Measurements from ENCODE around the gene EFEMP2. TPM values are rescaled to one million over a fixed set of nuclear protein-coding genes. Genes with fewer than 3 reads are reported as not detected.
"Not testable (repeated sequence)": the region's sequence is repeated elsewhere in the genome, so short reads cannot be mapped to it uniquely, and the experiment has no call there.

The EFEMP2 gene
- total RNA-seq, 1 experiment from 2014 or later = 21.5 TPM

DNA sequence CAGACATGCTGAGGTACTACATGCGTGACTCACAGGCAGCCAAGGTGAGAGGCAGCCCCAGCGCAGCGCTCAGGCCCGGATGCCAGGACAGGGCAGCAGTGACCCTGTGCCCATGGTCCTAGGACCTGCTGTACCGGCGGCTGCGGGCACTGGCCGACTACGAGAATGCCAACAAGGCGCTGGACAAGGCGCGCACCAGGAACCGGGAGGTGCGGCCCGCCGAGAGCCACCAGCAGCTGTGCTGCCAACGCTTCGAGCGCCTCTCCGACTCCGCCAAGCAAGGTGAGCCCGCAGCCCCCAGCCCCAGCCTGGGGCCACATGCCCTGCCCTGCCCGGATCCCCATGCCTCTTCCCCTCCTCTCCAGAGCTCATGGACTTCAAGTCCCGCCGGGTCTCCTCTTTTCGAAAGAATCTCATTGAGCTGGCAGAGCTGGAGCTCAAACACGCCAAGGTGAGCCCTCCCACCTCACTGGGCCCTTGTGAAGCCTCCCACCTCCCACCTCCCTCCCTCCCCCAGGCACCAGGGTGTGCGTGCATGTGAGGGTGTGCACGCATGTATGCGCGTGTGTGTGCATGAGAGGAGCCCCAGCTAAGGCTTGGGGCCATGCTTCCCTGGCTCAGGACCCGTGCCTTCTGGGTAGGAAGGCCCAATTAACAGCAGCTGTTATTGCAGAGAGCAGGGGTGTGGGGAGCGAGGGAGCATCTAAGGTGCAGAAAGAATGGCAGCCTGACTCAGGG lies 19.9 kb downstream of the EFEMP2 start:
- no peak for DNase-seq
- Histone ChIP-seq H3K27ac (no peak overlapping the region), H3K27me3 (no peaks in the 10 kb centered on the region), H3K9me3 (replicated peaks) (no peaks in the 10 kb centered on the region), H3K4me3 (no peak overlapping the region), H3K36me3 (peaks cover 50% of the 10 kb centered on the region), H3K4me1 (no peaks in the 10 kb centered on the region)

DNA sequence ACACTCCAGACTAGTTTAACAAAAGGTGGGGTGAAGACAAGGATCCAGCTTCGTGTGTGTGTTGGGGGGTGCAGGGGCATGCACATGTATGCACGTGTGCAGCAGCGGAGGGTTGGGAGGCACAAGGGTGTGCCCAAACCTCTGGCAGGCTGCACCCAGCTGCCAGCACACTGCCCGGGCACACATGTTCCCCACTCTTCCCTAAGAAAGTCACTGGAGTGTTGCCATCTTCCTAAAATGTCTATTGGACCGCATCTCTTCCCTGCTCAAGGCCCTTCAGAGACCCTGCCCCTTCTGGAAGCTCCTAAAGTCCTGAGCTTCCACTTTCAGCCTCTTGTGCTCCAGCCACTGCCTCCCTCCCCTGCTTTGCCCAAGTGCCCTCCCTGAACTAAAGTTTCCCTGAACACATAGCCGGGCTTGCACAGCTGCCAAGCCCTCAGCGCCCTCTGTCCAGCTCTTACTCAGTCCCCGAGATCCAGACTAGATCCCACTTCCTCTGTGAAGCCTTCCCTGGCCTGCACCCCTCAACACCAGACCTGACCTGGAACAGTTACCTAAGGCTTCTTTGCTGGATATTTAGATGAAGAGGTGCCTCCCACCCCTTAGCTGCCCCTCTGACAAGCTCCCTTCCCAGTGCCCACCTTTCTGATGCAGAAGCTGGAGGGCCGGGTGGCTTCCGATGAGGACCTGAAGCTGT lies 20.6 kb downstream of the EFEMP2 start:
- no peak for DNase-seq
- no peak overlapping the region for H3K27ac ChIP-seq
- H3K4me3 ChIP-seq = no peak overlapping the region
- no peaks in the 10 kb centered on the region for H3K9me3 ChIP-seq (replicated peaks)
- no peaks in the 10 kb centered on the region for H3K27me3 ChIP-seq
- H3K36me3 ChIP-seq = peaks cover 46% of the 10 kb centered on the region
- no peaks in the 10 kb centered on the region for H3K4me1 ChIP-seq

DNA sequence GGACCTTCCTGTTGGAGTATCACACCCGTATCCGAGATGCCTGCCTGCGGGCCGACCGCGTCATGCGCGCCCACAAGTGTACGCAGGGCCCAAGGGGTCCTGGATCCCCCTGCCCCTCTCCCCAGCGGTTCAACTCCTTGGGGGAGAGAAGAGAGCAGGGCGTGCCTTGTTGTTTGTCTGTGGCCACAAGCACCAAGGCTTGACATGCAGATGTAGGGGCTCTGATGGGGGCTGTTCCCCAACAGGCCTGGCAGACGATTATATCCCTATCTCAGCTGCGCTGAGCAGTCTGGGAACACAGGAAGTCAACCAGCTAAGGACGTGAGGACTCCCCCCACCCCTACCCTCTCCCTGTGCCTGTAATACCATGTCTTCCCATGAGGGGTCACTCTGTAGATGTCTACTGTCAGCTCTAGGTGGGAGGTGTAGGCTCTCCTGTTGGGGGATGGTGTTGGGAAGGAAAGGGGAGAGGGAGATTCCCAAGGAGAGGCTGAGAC lies 21.5 kb downstream of the EFEMP2 start:
- H3K4me1 ChIP-seq = no peaks in the 10 kb centered on the region
- no peak overlapping the region for H3K4me3 ChIP-seq
- H3K9me3 ChIP-seq (replicated peaks) = no peaks in the 10 kb centered on the region
- no peak overlapping the region for H3K27ac ChIP-seq
- no peaks in the 10 kb centered on the region for H3K27me3 ChIP-seq
- peaks cover 39% of the 10 kb centered on the region for H3K36me3 ChIP-seq
- peak; percentile 46 to 67 for DNase-seq

DNA sequence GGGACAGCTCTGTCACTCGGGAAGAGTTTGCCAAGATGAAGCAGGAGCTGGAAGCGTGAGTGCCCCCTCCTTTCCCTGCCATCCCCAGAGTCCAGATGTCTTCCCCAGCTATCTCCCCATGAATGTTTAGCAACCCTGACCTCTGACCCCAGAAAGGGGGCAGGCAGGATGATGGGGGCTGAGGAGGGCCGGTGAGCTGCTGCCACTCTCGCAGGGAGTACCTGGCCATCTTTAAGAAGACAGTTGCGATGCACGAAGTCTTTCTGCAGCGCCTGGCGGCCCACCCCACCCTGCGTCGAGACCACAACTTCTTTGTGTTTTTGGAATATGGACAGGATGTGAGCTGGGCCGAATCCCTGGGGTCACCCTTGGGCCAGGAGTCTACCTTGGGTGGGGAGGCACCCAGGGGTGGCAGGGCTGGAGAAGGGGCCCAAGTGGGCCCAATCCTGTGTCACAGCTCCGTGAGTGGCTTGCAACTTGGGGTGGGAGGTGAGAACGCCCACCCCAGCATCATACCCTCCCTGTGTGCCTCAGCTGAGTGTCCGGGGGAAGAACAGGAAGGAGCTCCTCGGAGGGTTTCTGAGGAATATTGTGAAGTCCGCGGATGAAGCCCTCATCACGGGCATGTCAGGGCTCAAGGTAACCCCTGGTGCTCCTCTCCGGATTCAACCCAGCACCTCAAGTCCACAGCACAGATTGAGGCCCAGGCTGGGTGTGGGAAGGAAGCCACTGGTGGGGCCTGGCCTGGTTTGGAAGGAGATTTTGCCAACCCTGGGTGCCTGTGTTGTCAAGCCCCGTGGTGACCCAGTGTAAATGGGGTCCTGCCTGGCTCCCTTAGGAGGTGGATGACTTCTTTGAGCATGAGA lies 22.1 kb downstream of the EFEMP2 start:
- Histone ChIP-seq H3K27ac (no peak overlapping the region), H3K27me3 (no peaks in the 10 kb centered on the region), H3K36me3 (peaks cover 32% of the 10 kb centered on the region), H3K9me3 (replicated peaks) (no peaks in the 10 kb centered on the region), H3K4me1 (no peaks in the 10 kb centered on the region), H3K4me3 (no peak overlapping the region)
- no peak for DNase-seq

DNA sequence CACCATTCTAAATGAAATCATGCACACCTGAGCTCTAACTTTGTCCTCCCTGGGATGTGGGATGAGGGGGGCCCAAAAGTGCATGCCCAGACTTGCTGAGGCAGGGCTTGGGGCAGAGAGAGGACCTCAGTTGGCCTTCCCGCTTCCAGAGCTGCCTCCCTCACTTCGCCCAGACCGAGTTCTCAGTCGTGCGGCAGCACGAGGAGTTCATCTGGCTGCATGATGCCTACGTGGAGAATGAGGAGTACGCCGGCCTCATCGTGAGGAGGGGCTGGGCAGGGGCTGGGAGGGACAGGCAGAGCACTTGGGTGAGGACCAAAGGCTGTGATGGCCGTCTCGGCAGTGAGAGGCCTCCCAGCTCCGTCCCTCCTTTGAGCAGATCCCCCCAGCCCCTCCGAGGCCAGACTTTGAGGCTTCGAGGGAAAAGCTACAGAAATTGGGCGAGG lies 22.8 kb downstream of the EFEMP2 start:
- no peak overlapping the region for H3K4me3 ChIP-seq
- no peaks in the 10 kb centered on the region for H3K27me3 ChIP-seq
- no peaks in the 10 kb centered on the region for H3K4me1 ChIP-seq
- peaks cover 27% of the 10 kb centered on the region for H3K36me3 ChIP-seq
- H3K9me3 ChIP-seq (replicated peaks) = no peaks in the 10 kb centered on the region
- no peak overlapping the region for H3K27ac ChIP-seq
- no peak for DNase-seq

DNA sequence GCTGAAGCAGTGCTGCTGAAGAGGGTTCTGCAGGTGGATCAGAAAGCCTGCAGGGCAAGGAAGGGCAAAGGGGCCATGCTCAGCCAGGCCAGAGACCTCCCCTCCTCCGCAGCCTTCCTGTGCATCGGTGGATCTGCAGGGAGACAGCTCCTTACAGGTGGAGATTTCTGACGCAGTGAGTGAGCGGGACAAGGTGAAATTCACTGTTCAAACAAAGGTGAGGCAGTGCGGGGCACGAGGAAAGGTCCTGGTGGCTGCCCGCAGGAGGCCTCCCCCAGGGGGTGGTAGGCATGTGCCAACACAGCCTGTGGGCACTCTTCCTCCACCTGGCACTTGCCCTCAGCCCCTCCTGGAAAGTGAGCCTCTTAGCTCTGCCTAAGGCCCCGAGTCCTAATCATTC lies 23.2 kb downstream of the EFEMP2 start:
- DNase-seq = no peak
- H3K4me1 ChIP-seq = no peaks in the 10 kb centered on the region
- no peak overlapping the region for H3K4me3 ChIP-seq
- peaks cover 22% of the 10 kb centered on the region for H3K36me3 ChIP-seq
- H3K27me3 ChIP-seq = no peaks in the 10 kb centered on the region
- no peak overlapping the region for H3K27ac ChIP-seq
- no peaks in the 10 kb centered on the region for H3K9me3 ChIP-seq (replicated peaks)

DNA sequence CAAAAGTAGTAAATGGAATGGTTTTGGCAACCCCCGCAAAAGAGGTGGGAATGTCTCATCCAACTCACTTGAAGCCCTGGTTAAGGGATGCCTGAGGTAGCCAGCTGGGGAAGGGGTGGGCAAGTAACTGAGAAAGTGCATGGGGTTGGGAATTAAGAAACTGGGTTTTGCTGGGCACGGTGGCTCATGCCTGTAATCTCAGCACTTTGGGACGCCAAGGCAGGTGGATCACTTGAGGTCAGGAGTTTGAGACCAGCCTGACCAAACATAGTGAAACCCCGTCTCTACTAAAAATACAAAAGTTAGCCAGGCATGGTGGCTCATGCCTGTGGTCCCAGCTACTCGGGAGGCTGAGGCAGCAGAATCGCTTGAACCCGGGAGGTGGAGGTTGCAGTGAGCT lies 23.9 kb downstream of the EFEMP2 start:
- H3K4me3 ChIP-seq; DNase-seq; H3K27ac ChIP-seq; H3K9me3 ChIP-seq (replicated peaks); H3K4me1 ChIP-seq; H3K27me3 ChIP-seq: not testable (repeated sequence)
- peaks cover 16% of the 10 kb centered on the region for H3K36me3 ChIP-seq

DNA sequence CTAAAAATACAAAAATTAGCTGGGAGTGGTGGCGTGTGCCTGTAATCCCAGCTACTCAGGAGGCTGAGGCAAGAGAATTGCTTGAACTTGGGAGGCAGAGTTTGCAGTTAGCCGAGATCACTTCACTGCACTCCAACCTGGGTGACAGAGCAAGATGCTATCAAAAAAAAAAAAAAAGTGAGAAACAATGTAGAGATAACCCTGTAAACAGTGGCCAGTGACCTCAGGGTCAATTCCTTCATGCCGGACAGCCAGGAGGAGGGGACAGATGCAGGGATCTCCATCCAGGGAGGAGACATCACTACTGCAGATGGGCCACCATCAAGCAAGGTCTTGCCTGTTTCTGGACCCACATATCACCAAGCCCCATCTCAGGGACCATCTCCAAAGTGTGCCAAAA lies 24.9 kb downstream of the EFEMP2 start:
- DNase-seq = no peak
- Histone ChIP-seq H3K4me3 (no peak overlapping the region), H3K36me3 (peaks cover 6% of the 10 kb centered on the region), H3K9me3 (replicated peaks) (no peaks in the 10 kb centered on the region), H3K27me3 (no peaks in the 10 kb centered on the region), H3K27ac (no peak overlapping the region), H3K4me1 (no peaks in the 10 kb centered on the region)

DNA sequence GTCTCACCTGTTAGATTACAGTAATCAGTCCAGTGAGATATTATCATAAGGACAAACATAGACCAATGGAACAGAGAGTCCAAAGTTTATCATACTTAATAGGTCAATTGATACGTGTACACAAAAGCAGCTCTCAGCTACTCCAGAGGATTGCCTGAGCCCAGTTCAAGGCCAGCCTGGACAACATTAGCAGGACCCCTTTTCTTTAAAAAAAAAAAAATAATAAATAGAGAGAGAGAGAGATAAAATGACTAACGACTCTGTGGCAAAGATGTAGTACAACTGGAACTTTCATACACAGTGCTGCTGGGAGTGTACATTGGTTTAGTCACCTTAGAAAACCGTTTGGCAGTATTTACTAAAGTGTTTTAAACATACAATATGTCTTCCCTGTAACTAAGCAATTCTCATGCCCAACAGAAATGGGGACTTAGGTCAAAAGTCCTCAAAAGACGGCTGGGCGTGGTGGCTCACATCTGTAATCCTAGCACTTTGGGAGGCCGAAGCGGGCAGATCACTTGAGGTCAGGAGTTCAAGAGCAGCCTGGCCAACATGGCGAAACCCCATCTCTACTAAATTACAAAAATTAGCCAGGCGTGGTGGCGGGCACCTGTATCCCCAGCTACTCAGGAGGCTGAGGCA lies 28.2 kb downstream of the EFEMP2 start:
- no peak overlapping the region for H3K4me3 ChIP-seq
- H3K36me3 ChIP-seq = no peaks in the 10 kb centered on the region
- no peaks in the 10 kb centered on the region for H3K27me3 ChIP-seq

DNA sequence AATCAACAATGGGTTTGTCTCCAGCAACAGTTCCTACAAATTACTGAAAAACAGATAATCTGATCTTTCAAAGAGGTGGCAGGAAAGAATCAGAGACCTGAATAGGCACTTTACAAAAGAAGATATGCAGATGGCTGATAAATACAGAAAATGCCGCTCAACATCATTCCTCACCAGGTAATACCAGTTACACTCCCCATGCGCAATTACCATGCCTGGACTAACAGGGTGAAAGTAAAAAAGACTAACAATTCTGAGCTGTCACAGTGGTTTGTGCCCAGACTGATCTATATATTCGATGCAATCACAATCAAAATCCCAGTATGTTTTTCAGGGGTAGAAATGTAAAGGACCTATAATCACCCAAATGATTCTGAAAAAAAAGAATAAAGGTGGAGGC lies 28.8 kb downstream of the EFEMP2 start:
- Histone ChIP-seq H3K27ac (no peak overlapping the region), H3K36me3 (no peaks in the 10 kb centered on the region), H3K27me3 (no peaks in the 10 kb centered on the region), H3K4me1 (no peaks in the 10 kb centered on the region), H3K4me3 (no peak overlapping the region), H3K9me3 (replicated peaks) (no peaks in the 10 kb centered on the region)
- DNase-seq = no peak

More for the DNA sequence above, 28.2 kb downstream of the EFEMP2 start:
- Histone ChIP-seq H3K4me1 (no peaks in the 10 kb centered on the region), H3K27ac (no peak overlapping the region), H3K9me3 (replicated peaks) (no peaks in the 10 kb centered on the region)
- no peak for DNase-seq

DNA sequence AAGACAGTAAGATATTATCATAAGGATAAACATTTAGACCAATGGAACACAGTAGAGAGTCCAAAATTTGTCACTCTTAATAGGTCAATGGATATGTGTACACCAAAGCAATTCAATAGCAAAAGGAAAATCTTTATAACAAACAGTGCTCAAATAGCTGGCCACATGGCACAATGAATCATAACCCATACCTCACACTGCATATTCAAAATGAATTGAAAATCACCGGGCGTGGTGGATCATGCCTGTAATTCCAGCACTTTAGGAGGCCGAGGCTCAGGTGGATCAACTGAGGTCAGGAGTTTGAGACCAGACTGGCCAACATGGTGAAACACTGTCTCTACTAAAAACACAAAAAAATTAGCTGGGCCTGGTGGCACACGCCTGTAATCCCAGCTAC lies 30.5 kb downstream of the EFEMP2 start:
- H3K36me3 ChIP-seq = no peaks in the 10 kb centered on the region
- no peak overlapping the region for H3K4me3 ChIP-seq
- DNase-seq = no peak
- no peaks in the 10 kb centered on the region; the same call in 1 of the 2 replicates for H3K9me3 ChIP-seq (replicated peaks)
- no peaks in the 10 kb centered on the region for H3K4me1 ChIP-seq
- H3K27me3 ChIP-seq = no peaks in the 10 kb centered on the region
- H3K27ac ChIP-seq = no peak overlapping the region

DNA sequence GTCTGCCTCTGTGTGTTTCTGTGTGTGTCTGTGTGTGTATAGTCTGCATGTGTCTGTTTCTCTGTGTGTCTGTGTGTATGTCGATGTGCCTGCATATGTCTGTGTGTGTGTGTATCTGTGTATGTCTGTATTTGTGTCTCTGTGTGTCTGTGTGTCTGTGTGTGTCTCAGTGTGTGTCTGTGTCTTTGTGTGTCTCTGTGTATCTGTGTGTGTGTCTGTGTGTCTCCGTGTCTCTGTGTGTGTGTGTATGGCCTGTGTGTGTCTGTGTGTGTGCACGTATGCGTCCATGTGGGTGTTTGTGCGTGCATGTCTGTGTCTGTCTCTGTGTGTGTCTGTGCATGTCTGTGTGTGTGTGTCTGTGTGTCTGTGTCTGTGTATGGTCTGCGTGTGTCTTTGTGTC lies 38.4 kb downstream of the EFEMP2 start:
- H3K27ac ChIP-seq = no peak overlapping the region
- H3K27me3 ChIP-seq = no peaks in the 10 kb centered on the region; the same call in 1 of the 2 replicates
- no peak overlapping the region for H3K4me3 ChIP-seq
- DNase-seq = no peak
- no peaks in the 10 kb centered on the region for H3K36me3 ChIP-seq
- H3K4me1 ChIP-seq = no peaks in the 10 kb centered on the region
- no peaks in the 10 kb centered on the region; the same call in 1 of the 2 replicates for H3K9me3 ChIP-seq (replicated peaks)

DNA sequence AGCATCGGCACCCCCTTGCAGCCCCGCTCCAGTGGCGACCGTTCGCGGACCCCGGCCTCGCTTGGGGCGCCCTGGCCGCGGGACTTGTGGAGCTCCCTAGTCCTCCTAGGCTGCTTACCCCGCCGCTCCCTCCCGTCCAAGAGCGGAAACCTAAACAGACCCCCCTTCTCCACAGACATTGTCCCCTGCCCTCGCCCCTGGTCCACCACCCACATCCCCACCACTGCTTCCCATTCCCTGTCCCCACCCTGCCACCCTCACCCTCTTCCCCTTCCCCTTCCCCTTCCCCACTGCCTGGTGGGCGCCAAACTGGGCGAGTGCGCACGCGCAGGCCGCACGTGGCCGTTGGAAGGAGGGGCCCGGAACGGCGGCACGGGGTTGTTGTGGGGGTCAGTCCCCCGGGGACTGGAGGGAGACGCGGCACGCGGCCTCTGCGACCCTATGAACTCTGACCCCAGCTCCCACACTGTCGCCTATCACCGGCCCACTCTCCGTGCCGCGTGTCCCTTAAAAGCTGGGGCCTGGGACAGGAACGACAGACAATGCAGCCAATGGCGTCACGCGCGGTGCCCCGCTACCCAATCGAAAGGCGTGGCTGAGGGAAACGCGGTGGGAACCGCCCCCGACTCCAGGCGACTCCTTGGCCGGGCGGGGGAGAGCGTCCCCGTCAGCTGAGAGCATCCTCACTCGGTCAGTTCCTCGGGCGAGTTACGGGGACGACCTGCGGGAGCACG lies 39.1 kb downstream of the EFEMP2 start, which contains the start of gene SNX32:
Gene SNX32, plus strand, starts transcription at position 667 of the 734 bp plus-strand sequence. CDS start 103 bp downstream, outside the sequence.
- no peaks in the 10 kb centered on the region; the same call in 1 of the 2 replicates for H3K9me3 ChIP-seq (replicated peaks)
- H3K4me3 ChIP-seq = no peak within 1 kb of the TSS
- H3K36me3 ChIP-seq = no peaks in the 10 kb centered on the region
- H3K27ac ChIP-seq = no peak within 1 kb of the TSS
- H3K27me3 ChIP-seq = no peaks in the 10 kb centered on the region; the same call in 1 of the 2 replicates
- H3K4me1 ChIP-seq = no peaks in the 10 kb centered on the region
- DNase-seq = no peak

DNA sequence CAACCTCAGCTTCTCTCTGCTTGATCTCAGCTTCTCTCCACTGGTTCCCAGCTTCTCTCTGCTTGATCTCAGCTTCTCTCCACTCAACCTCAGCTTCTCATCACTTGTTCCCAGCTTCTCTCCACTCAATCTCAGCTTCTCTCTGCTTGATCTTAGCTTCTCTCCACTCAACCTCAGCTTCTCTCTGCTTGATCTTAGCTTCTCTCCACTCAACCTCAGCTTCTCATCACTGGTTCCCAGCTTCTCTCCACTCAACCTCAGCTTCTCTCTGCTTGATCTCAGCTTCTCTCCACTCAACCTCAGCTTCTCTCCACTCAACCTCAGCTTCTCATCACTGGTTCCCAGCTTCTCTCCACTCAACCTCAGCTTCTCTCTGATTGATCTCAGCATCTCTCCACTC lies 40.4 kb downstream of the EFEMP2 start:
- not testable (repeated sequence) for H3K27me3 ChIP-seq; H3K36me3 ChIP-seq; H3K4me3 ChIP-seq; H3K27ac ChIP-seq; H3K4me1 ChIP-seq; H3K9me3 ChIP-seq (replicated peaks); DNase-seq
